Measurements from ENCODE around the gene PCID2. TPM values are rescaled to one million over a fixed set of nuclear protein-coding genes. Genes with fewer than 3 reads are reported as not detected.

PCID2 gene
- total and polyA plus RNA-seq, 2 of the 13 experiments (the other 11 are each of a cell fraction or from before 2014, with no cell fraction given): 65.0 to 111 TPM

DNA sequence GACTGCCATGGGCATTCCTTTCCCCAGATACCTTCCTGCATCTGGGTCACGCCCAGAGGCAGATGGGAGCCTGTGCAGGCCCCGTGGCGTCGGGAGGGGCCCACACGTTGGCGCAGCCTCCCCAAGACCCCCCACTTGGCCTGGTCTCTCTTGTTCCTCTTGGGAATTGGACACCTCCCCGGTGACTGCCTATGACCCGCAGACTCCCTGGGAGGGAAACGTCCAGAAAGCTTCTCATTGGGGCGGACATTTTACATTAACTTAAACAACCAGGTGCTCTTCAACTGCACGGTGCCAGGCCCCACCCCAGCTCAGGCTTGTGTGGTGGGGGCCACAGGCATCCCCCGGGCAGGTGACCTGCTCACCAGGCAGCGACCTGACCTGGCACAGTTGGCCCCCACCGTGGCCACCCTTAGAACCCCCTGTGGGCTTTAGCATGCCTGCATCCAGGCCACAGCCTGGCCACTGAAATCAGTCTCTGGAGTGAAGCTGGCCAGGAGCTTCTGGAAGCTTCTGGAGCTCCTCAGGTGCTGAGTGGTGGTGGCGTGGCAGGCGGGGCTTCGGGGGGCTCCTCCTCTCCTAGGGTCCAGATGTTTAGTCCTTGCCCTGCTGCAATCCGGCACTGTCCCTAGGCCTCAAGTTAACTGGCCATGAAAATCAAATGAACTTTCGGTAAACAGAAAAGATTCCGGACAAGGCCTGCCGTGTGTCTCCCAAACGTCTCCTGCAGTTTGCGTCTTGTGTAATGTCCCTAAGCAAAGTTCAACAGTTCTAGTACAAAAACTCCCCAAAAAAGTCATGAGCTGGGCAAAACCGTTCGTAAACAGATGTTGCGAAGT is 58.5 kb downstream of the PCID2 start (continued):
- TF ChIP-seq ZFP90 (CRISPR knock-in tag; IDR thresholded peaks at IDR 0.05; ENCODE audit: borderline replicate concordance) (no peak; the same call in 1 of the 2 replicates), ATF7 (IDR thresholded peaks at IDR 0.05) (no peak), ATF7 (CRISPR knock-in tag; IDR thresholded peaks at IDR 0.05) (no peak), ZFP37 (CRISPR knock-in tag; IDR thresholded peaks at IDR 0.05; ENCODE audit: borderline replicate concordance) (no peak), SRF (IDR thresholded peaks at IDR 0.05; ENCODE audit: low read depth, low read length) (no peak), FOXP1 (IDR thresholded peaks at IDR 0.05) (no peak), FOXP1 (CRISPR knock-in tag; IDR thresholded peaks at IDR 0.05) (peak; percentile 81), ZNF232 (CRISPR knock-in tag; IDR thresholded peaks at IDR 0.05; ENCODE audit: borderline replicate concordance) (no peak), PLRG1 (conservative IDR thresholded peaks at IDR 0.05) (no peak)
- TF ChIP-seq, protein P1, sequence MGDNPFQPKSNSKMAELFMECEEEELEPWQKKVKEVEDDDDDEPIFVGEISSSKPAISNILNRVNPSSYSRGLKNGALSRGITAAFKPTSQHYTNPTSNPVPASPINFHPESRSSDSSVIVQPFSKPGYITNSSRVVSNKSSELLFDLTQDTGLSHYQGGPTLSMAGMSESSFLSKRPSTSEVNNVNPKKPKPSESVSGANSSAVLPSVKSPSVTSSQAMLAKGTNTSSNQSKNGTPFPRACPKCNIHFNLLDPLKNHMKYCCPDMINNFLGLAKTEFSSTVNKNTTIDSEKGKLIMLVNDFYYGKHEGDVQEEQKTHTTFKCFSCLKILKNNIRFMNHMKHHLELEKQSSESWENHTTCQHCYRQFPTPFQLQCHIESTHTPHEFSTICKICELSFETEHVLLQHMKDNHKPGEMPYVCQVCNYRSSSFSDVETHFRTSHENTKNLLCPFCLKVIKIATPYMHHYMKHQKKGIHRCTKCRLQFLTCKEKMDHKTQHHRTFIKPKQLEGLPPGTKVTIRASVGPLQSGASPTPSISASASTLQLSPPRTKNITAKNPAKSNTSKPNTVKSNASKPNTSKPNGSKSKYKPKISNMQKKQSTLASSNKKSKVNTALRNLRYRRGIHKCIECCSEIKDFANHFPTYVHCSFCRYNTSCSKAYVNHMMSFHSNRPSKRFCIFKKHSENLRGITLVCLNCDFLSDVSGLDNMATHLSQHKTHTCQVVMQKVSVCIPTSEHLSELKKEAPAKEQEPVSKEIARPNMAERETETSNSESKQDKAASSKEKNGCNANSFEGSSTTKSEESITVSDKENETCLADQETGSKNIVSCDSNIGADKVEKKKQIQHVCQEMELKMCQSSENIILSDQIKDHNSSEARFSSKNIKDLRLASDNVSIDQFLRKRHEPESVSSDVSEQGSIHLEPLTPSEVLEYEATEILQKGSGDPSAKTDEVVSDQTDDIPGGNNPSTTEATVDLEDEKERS (CRISPR knock-in tag; IDR thresholded peaks at IDR 0.05): no peak
- TF ChIP-seq, protein P2, sequence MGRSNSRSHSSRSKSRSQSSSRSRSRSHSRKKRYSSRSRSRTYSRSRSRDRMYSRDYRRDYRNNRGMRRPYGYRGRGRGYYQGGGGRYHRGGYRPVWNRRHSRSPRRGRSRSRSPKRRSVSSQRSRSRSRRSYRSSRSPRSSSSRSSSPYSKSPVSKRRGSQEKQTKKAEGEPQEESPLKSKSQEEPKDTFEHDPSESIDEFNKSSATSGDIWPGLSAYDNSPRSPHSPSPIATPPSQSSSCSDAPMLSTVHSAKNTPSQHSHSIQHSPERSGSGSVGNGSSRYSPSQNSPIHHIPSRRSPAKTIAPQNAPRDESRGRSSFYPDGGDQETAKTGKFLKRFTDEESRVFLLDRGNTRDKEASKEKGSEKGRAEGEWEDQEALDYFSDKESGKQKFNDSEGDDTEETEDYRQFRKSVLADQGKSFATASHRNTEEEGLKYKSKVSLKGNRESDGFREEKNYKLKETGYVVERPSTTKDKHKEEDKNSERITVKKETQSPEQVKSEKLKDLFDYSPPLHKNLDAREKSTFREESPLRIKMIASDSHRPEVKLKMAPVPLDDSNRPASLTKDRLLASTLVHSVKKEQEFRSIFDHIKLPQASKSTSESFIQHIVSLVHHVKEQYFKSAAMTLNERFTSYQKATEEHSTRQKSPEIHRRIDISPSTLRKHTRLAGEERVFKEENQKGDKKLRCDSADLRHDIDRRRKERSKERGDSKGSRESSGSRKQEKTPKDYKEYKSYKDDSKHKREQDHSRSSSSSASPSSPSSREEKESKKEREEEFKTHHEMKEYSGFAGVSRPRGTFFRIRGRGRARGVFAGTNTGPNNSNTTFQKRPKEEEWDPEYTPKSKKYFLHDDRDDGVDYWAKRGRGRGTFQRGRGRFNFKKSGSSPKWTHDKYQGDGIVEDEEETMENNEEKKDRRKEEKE (IDR thresholded peaks at IDR 0.05): no peak

Data from HepG2 (cell line).